H1 (cell line): ENCODE measurements around the gene DYNC1LI1. TPM values are rescaled to one million over a fixed set of nuclear protein-coding genes. Genes with fewer than 3 reads are reported as not detected.

ENCODE experiments used
- CHD2 ChIP-seq: IDR thresholded peaks from 2 replicates; pipeline ENCODE4 v1.6.1; 2012; ENCODE audit warnings: low read length, improper control_type of control experiment
- EP300 ChIP-seq, 2 experiments: IDR thresholded peaks; 1 replicate in 1 of 2; 2 replicates in 1 of 2; pipeline ENCODE4 v1.6.1; 2011 to 2012; ENCODE audit warnings: low read depth in 2 of 2, low read length in 2 of 2, mild to moderate bottlenecking in 2 of 2, borderline replicate concordance in 1 of 2, inconsistent platforms in 1 of 2, moderate library complexity in 1 of 2
- HDAC2 ChIP-seq, 2 experiments: fragments of 300-600 bp in 1 of 2; sonication (generic) in 1 of 2; IDR thresholded peaks; 2 replicates each; pipeline ENCODE4 v1.6.1; 2011 to 2012; ENCODE audit warnings: low read depth in 2 of 2, low read length in 2 of 2, mild to moderate bottlenecking in 2 of 2, moderate library complexity in 2 of 2, borderline replicate concordance in 1 of 2, inconsistent platforms in 1 of 2
- RAD21 ChIP-seq, 2 experiments: IDR thresholded peaks in 1 of 2; conservative IDR thresholded peaks in 1 of 2; 2 replicates each; pipeline ENCODE4 v1.6.1; 2011; ENCODE audit warnings: low read depth in 2 of 2, low read length in 2 of 2, improper control_type of control experiment in 1 of 2, inconsistent platforms in 1 of 2, mild to moderate bottlenecking in 1 of 2, moderate library complexity in 1 of 2
- SP2 ChIP-seq: IDR thresholded peaks from 2 replicates; pipeline ENCODE4 v1.6.1; 2012; ENCODE audit warnings: mild to moderate bottlenecking, low read length, inconsistent platforms
- ZNF274 ChIP-seq: IDR thresholded peaks from 2 replicates; pipeline ENCODE4 v1.7.0; 2012; ENCODE audit warnings: low read length, borderline replicate concordance; ENCODE audit errors: extremely low read depth
- polyA plus RNA-seq, 7 experiments: library from polyadenylated mRNA; depleted of rRNA in 3 of 7; stranded (reverse) in 5 of 7; unstranded in 2 of 7; fragments of >200 nt in 5 of 7; fragments of 200-250 nt in 2 of 7; gene quantifications; 1 replicate in 5 of 7; 2 replicates in 1 of 7; 4 replicates in 1 of 7; pipeline versions ENCODE4 v1.2.1 to v1.2.3, GENCODE V29; 2011 to 2013; ENCODE audit warnings: missing spikeins in 2 of 7, mixed read lengths in 2 of 7
- total RNA-seq: library from RNA; stranded (reverse); fragmentation: NEBNext Ultra II Directional; extraction: Animal tissue kit (Norgen Biotek cat#: 25700); gene quantifications from 2 replicates; pipeline ENCODE4 v1.2.1, GENCODE V29; 2021
- TF ChIP-seq, protein P1 (sequence below): IDR thresholded peaks from 2 replicates; pipeline ENCODE4 v1.6.1; 2012; ENCODE audit warnings: inconsistent platforms

The DYNC1LI1 gene
- total and polyA plus RNA-seq, 2 of the 8 experiments (the other 6 are each of a cell fraction or from before 2014, with no cell fraction given), result 13.6 to 45.1 TPM

DNA sequence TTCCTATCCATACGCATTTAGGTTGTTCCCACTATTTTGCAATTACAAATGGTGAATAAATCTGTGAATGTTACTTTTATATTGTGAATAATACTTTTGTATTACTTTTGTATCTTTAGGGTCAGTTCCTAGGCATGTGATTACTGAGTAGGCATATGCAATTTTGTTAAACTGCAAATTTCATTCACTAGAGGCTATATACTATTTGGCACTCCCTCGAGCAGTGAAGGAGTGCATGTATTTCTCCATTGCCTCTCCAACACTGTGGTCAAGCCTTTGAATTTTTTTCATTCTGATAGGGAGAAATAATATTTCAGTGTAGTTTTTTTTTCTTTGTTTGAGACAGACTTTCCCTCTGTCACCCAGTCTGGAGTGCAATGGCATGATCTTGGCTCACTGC is 59.7 kb downstream of the DYNC1LI1 start (continued):
- no peak for TF ChIP-seq EP300 (IDR thresholded peaks at IDR 0.05; ENCODE audit: borderline replicate concordance in 1 of 2, low read depth in 2 of 2, low read length in 2 of 2)
- TF ChIP-seq RAD21 (IDR thresholded peaks at IDR 0.05 in 1 of 2, conservative IDR thresholded peaks at IDR 0.05 in 1 of 2; ENCODE audit: low read depth in 2 of 2, low read length in 2 of 2), result no peak
- TF ChIP-seq HDAC2 (IDR thresholded peaks at IDR 0.05; ENCODE audit: borderline replicate concordance in 1 of 2, low read depth in 2 of 2, low read length in 2 of 2), result no peak
- no peak for TF ChIP-seq ZNF274
- TF ChIP-seq CHD2, result no peak
- no peak for TF ChIP-seq SP2
- TF ChIP-seq, protein P1, sequence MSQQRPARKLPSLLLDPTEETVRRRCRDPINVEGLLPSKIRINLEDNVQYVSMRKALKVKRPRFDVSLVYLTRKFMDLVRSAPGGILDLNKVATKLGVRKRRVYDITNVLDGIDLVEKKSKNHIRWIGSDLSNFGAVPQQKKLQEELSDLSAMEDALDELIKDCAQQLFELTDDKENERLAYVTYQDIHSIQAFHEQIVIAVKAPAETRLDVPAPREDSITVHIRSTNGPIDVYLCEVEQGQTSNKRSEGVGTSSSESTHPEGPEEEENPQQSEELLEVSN, result no peak
- TF ChIP-seq, all 59 proteins: peak for 0
